AG08395 (cell line): Measurements from ENCODE around the gene MTRF1L.
"Not testable (repeated sequence)": the region's sequence is repeated elsewhere in the genome, so short reads cannot be mapped to it uniquely, and the experiment has no call there.

Experiments used
- DNase-seq: peaks from one replicate; pipeline ENCODE4 v3.0.0; 2012; ENCODE audit warnings: mixed read lengths, low spot score

MTRF1L gene

GRCh38 chr6:152969688-152970418 lies 32.7 kb downstream of the MTRF1L start:
- DNase-seq, result no peak

GRCh38 chr6:152966168-152966894 lies 36.2 kb downstream of the MTRF1L start:
- not testable (repeated sequence) for DNase-seq

GRCh38 chr6:152959333-152959732 lies 43.2 kb downstream of the MTRF1L start:
- no peak for DNase-seq

GRCh38 chr6:152957796-152958195 lies 44.7 kb downstream of the MTRF1L start:
- DNase-seq, result no peak

GRCh38 chr6:152954443-152954842 lies 48.1 kb downstream of the MTRF1L start:
- DNase-seq, result no peak

GRCh38 chr6:152952866-152953509 lies 49.5 kb downstream of the MTRF1L start:
- peak; percentile 55 for DNase-seq

GRCh38 chr6:152952045-152952444 lies 50.5 kb downstream of the MTRF1L start:
- DNase-seq, result peak; percentile 34

GRCh38 chr6:152950240-152950639 lies 52.3 kb downstream of the MTRF1L start:
- DNase-seq, result no peak

GRCh38 chr6:152948150-152948768 lies 54.2 kb downstream of the MTRF1L start:
- peak; percentile 39 for DNase-seq

- no peak for DNase-seq
Observed at GRCh38 chr6:152946995-152947394, 55.5 kb downstream of the MTRF1L start.

- DNase-seq, result no peak
Observed at GRCh38 chr6:152946484-152946883, 56.0 kb downstream of the MTRF1L start.

GRCh38 chr6:152943260-152943897 lies 59.1 kb downstream of the MTRF1L start:
- DNase-seq, result no peak

GRCh38 chr6:152942319-152942869 lies 60.1 kb downstream of the MTRF1L start:
- no peak for DNase-seq

GRCh38 chr6:152941746-152942145 lies 60.8 kb downstream of the MTRF1L start:
- DNase-seq, result no peak
